ENCODE data around the gene PDE6H. TPM values are rescaled to one million over a fixed set of nuclear protein-coding genes. Genes with fewer than 3 reads are reported as not detected.

The PDE6H gene
- total and polyA plus RNA-seq, 7 donors: not detected

DNA sequence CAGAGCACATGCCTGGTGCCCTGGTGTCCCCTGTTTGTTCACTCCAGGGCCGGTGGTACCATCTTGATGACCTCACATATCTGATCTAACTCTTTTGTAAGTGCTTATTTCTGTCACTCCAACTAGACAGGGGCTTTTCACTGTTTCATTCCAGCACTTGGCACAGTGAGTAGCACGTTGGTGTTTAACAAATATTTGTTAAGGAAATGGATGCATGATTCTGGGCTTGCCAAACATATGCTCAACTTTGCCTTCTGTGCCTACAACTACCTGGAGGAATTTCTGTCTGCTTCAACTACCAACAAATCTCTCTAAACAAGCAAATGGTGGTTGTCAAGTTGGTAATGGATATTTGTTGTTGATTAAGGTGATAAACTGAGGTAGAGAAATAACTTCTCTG lies 31.6 kb downstream of the PDE6H start:
- H3K27me3 ChIP-seq: no peaks in the 10 kb centered on the region
- DNase-seq: no peak
- H3K4me3 ChIP-seq: no peak overlapping the region
- no peak for TF ChIP-seq EP300 (IDR thresholded peaks at IDR 0.05)
- TF ChIP-seq CTCF (IDR thresholded peaks at IDR 0.05): no peak
- TF ChIP-seq POLR2AphosphoS5 (IDR thresholded peaks at IDR 0.05): no peak
- TF ChIP-seq POLR2A (IDR thresholded peaks at IDR 0.05): no peak
- 50 to 76% methylated on average over 2 of the region's 2 CpGs for WGBS, 2 donors
- peak overlapping the region in 2 of 4 donors; percentile 15 to 82 for H3K27ac ChIP-seq
- no peaks in the 10 kb centered on the region for H3K9me3 ChIP-seq
- peaks cover 0 to 66% (median 50%) of the 10 kb centered on the region in 4 donors for H3K4me1 ChIP-seq
- H3K36me3 ChIP-seq: no peaks in the 10 kb centered on the region
- intact Hi-C loops (cut with DNase I): no loop called here

DNA sequence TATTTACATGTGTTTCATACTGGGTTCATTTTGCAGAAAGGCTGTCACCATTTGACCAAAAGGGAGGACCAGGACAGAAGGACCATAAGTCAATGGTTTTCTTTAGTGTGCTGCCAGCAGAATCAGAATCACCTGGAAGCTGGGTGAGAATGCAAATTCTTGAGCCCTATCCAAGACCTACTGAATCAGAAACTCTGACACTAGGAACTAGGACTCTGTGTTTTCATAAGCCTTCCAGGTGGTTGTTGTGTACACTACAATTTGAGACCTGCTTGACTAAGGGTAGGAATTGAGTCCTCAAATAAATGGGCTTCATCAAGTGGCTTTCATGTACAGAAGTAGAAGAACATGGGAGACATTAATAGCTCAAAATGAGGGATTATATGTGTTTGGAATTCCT lies 32.2 kb downstream of the PDE6H start:
- H3K4me1 ChIP-seq: peaks cover 0 to 59% (median 44%) of the 10 kb centered on the region in 4 donors
- intact Hi-C loops (cut with DNase I): no loop called here

DNA sequence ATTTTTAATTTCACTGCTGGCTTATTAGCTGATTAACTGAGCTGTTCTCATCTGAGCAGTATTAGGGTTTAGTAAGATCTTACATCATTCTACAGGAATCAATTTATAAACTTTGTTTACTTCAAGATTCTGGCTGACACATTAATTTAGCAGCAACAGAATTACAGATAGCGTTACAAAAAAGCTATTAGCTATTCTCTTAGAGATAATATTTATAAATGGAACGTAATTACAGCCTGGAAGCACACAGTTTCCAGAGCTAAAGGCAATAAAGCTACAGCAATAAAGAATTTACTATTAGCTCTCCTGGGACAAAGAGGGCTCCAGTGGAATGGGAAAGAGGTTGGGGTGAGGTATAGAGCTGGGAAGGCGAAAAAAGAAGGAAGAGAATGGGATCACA lies 34.7 kb downstream of the PDE6H start:
- no peaks in the 10 kb centered on the region for H3K36me3 ChIP-seq
- H3K4me3 ChIP-seq: no peak overlapping the region
- peak overlapping the region in 3 of 4 donors; percentile 59 to 66 (median 65) for H3K27ac ChIP-seq
- no peaks in the 10 kb centered on the region for H3K27me3 ChIP-seq
- no peak for DNase-seq
- TF ChIP-seq POLR2A (IDR thresholded peaks at IDR 0.05) (no peak), EP300 (IDR thresholded peaks at IDR 0.05) (no peak), POLR2AphosphoS5 (IDR thresholded peaks at IDR 0.05) (no peak), CTCF (IDR thresholded peaks at IDR 0.05) (no peak)
- intact Hi-C loops (cut with DNase I): no loop called here
- H3K4me1 ChIP-seq: peaks cover 0 to 34% (median 20%) of the 10 kb centered on the region in 4 donors
- H3K9me3 ChIP-seq: peaks cover 0 to 2% (median 0%) of the 10 kb centered on the region in 4 donors
- 13 to 49% methylated on average over 3 of the region's 3 CpGs for WGBS, 2 donors

More for the DNA sequence above, 32.2 kb downstream of the PDE6H start:
- Histone ChIP-seq H3K27ac (peak overlapping the region in 1 of 4 donors; percentile 15), H3K4me3 (no peak overlapping the region), H3K27me3 (no peaks in the 10 kb centered on the region), H3K9me3 (peaks cover 0 to 2% (median 0%) of the 10 kb centered on the region in 4 donors), H3K36me3 (no peaks in the 10 kb centered on the region)
- DNase-seq: no peak
- TF ChIP-seq CTCF (IDR thresholded peaks at IDR 0.05): no peak
- no peak for TF ChIP-seq POLR2AphosphoS5 (IDR thresholded peaks at IDR 0.05)
- TF ChIP-seq POLR2A (IDR thresholded peaks at IDR 0.05): no peak
- TF ChIP-seq EP300 (IDR thresholded peaks at IDR 0.05): no peak

DNA sequence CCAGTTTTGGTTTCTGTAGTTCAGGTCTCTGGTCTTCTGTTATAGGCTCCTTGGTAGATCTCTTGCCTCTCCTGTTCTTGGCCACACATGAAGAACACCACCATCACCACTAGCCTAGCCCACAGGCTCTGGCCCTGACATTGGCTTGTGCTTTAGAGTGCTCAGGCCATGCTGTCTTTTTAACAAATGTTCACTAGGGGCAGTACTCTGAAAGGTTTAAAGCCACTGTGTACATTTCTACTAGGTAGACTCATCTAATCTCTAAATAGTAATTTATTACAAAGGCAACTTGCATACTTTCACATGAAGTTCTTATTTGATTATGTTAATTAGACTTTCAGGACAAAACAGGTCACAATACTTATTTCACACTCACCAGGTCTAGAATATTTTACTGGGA lies 38.3 kb downstream of the PDE6H start:
- Histone ChIP-seq H3K4me1 (peaks cover 0 to 30% (median 22%) of the 10 kb centered on the region in 4 donors), H3K36me3 (no peaks in the 10 kb centered on the region), H3K4me3 (no peak overlapping the region), H3K27me3 (no peaks in the 10 kb centered on the region), H3K9me3 (peaks cover 0 to 2% (median 0%) of the 10 kb centered on the region in 4 donors), H3K27ac (no peak overlapping the region)
- no peak for DNase-seq
- TF ChIP-seq CTCF (IDR thresholded peaks at IDR 0.05): no peak
- TF ChIP-seq EP300 (IDR thresholded peaks at IDR 0.05): no peak
- no peak for TF ChIP-seq POLR2A (IDR thresholded peaks at IDR 0.05)
- no peak for TF ChIP-seq POLR2AphosphoS5 (IDR thresholded peaks at IDR 0.05)
- intact Hi-C loops (cut with DNase I): no loop called here

GRCh38 chr12:15013634-15014179 lies 40.9 kb downstream of the PDE6H start:
- TF ChIP-seq CTCF (IDR thresholded peaks at IDR 0.05) (no peak), POLR2A (IDR thresholded peaks at IDR 0.05) (no peak), EP300 (IDR thresholded peaks at IDR 0.05) (no peak)
- DNase-seq: no peak
- intact Hi-C loops (cut with DNase I): no loop called here
- Histone ChIP-seq H3K27me3 (no peaks in the 10 kb centered on the region), H3K27ac (no peak overlapping the region), H3K4me1 (peaks cover 0 to 10% (median 4%) of the 10 kb centered on the region in 4 donors), H3K9me3 (peaks cover 0 to 2% (median 0%) of the 10 kb centered on the region in 4 donors), H3K4me3 (no peak overlapping the region), H3K36me3 (no peaks in the 10 kb centered on the region)
- WGBS, 2 donors: 62 to 77% methylated on average over 4 of the region's 4 CpGs

Measured in sigmoid colon (tissue), 7 donors.